ENCODE data around the gene FGFR4.

FGFR4 gene

DNA sequence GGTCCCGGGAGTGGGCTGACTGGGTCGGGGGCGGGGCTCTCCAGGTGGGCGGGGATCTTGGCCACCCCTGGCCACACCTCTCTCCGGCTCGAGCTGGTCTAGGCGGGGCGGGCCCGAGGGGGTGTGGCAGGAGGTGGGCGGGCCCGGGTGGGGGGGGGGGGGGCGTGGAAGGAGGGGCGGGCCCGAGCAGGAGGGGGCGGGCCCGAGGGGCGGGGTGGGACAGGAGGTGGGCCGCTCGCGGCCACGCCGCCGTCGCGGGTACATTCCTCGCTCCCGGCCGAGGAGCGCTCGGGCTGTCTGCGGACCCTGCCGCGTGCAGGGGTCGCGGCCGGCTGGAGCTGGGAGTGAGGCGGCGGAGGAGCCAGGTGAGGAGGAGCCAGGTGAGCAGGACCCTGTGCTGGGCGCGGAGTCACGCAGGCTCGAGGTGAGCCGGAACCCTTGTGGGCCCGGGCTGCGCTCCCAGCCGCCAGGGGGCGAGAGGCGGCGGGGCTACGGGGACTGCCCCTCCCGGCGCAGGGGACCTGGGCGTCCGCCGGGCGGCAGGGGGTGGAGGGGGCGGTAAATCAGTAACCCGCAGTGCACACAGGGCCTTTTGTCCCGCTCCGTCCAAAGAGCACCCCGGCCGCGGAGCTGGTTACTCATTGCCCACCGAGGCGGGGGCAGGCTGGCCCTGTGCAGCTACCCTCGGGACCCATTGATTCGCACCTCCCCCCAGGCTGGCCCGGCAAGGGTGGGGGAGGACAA, at the start of gene FGFR4:
FGFR4 (plus strand) TSS at position 262 of the 744 bp plus-strand sequence. CDS start 2,688 bp downstream, outside the sequence.
- TF ChIP-seq, protein P1, sequence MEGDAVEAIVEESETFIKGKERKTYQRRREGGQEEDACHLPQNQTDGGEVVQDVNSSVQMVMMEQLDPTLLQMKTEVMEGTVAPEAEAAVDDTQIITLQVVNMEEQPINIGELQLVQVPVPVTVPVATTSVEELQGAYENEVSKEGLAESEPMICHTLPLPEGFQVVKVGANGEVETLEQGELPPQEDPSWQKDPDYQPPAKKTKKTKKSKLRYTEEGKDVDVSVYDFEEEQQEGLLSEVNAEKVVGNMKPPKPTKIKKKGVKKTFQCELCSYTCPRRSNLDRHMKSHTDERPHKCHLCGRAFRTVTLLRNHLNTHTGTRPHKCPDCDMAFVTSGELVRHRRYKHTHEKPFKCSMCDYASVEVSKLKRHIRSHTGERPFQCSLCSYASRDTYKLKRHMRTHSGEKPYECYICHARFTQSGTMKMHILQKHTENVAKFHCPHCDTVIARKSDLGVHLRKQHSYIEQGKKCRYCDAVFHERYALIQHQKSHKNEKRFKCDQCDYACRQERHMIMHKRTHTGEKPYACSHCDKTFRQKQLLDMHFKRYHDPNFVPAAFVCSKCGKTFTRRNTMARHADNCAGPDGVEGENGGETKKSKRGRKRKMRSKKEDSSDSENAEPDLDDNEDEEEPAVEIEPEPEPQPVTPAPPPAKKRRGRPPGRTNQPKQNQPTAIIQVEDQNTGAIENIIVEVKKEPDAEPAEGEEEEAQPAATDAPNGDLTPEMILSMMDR (IDR thresholded peaks at IDR 0.05; ENCODE audit: insufficient read depth, missing control alignments) = peak; percentile 40
- DNase-seq (ENCODE audit: insufficient read length, low spot score) (peak; percentile 81), FAIRE-seq (no peak)

DNA sequence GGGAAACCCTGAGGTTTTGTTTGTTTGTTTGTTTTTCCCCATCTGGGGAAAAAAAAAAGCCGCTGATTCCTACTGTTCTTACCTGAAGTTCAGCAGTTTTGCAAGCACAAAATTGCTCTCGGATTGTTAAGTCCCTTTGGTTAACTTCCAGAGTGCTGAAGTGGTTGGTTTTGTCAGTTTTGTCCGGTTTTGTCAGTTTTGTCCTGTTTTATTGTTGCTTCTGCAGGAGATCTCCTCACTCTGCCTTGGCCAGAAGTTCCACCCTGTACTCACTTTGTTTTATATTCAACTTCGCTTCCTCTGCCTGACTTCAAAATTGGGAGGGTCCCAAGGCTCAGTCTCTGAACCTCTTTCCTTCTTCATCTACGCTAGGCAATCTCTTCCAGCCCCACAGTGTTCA, 49.8 kb upstream of the FGFR4 start:
- TF ChIP-seq, protein P1 (IDR thresholded peaks at IDR 0.05; ENCODE audit: insufficient read depth, missing control alignments) = no peak
- DNase-seq (ENCODE audit: insufficient read length, low spot score) (no peak), FAIRE-seq (no peak)

DNA sequence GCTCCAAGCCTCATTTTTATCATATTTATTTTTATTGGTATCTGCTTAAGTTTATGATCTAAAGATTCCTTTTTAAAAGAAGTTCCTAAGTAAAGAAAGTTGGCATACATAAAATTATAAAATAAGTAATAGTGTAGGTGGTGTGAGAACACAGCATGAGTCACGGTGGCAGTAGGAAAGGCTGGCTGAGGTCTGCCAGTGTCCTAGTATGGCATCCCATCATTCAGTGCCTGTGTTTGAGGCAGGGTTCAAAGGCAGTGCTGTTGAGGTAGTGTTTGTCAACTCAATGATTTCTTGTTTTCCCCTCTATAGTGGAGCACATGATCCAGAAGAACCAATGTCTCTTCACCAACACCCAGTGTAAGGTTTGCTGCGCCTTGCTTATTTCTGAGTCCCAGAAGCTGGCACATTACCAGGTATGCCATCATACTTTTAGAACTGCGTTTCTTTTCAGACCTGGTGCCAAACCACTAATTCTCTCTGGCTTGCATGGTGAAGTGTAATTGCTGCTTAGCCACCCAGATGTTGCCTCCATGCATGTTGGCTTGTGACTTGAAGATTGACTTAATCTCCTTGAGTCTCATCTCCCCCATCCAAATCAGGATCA, 45.8 kb upstream of the FGFR4 start:
- TF ChIP-seq, protein P1 (IDR thresholded peaks at IDR 0.05; ENCODE audit: insufficient read depth, missing control alignments) = no peak
- DNase-seq (ENCODE audit: insufficient read length, low spot score) (no peak), FAIRE-seq (no peak)

DNA sequence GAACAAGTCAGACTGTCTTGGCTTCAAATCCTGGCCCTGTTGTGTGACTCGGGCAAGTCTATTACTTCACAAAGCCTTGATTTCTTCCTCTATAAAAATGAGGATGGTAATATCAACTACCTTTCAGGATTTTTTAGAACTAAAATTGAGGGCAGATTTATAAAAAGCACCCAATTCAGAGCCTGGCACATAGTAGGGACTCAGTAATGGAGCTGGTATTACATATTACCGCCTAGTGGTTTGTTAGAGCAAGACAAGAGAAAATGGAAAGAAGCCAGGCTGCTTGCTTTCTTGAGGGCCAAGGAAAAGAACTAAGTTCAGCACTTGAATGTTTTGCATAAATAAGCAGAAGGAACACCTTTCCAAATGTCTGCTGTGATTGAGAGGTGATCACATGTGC, 44.8 kb upstream of the FGFR4 start:
- FAIRE-seq = no peak
- no peak for DNase-seq (ENCODE audit: insufficient read length, low spot score)
- TF ChIP-seq, protein P1 (IDR thresholded peaks at IDR 0.05; ENCODE audit: insufficient read depth, missing control alignments) = no peak

GRCh38 chr5:177043114-177043513, 43.6 kb upstream of the FGFR4 start:
- TF ChIP-seq, protein P1 (IDR thresholded peaks at IDR 0.05; ENCODE audit: insufficient read depth, missing control alignments) = no peak
- no peak for DNase-seq (ENCODE audit: insufficient read length, low spot score)
- FAIRE-seq = no peak

- FAIRE-seq (no peak), DNase-seq (ENCODE audit: insufficient read length, low spot score) (no peak)
- TF ChIP-seq, protein P1 (IDR thresholded peaks at IDR 0.05; ENCODE audit: insufficient read depth, missing control alignments) = no peak
Observed at GRCh38 chr5:177043958-177044357, 42.8 kb upstream of the FGFR4 start.

- DNase-seq (ENCODE audit: insufficient read length, low spot score) (no peak), FAIRE-seq (no peak)
- TF ChIP-seq, protein P1 (IDR thresholded peaks at IDR 0.05; ENCODE audit: insufficient read depth, missing control alignments) = no peak
Observed at GRCh38 chr5:177044641-177045040, 42.1 kb upstream of the FGFR4 start.
